Fibroblast of skin of scalp (primary cell): ENCODE data around the gene PARP11.
"Not testable (repeated sequence)": the region's sequence is repeated elsewhere in the genome, so short reads cannot be mapped to it uniquely, and the experiment has no call there.

Experiments
- DNase-seq: peaks from one replicate; pipeline ENCODE4 v3.0.0-alpha.2; 2013

The PARP11 gene

GRCh38 chr12:3882896-3883564 is 9.8 kb upstream of the PARP11 start:
- DNase-seq: peak; percentile 26

GRCh38 chr12:3882406-3882805 is 9.2 kb upstream of the PARP11 start:
- no peak for DNase-seq

GRCh38 chr12:3881281-3881950 is 8.2 kb upstream of the PARP11 start:
- no peak for DNase-seq

GRCh38 chr12:3879846-3880245 is 6.6 kb upstream of the PARP11 start:
- DNase-seq: no peak

- DNase-seq: no peak
Observed at GRCh38 chr12:3871356-3871755, 1.8 kb downstream of the PARP11 start.

- no peak for DNase-seq
Observed at GRCh38 chr12:3869865-3870264, 3.3 kb downstream of the PARP11 start.

- no peak for DNase-seq
Observed at GRCh38 chr12:3869433-3869832, 3.8 kb downstream of the PARP11 start.

- no peak for DNase-seq
Observed at GRCh38 chr12:3863756-3864155, 9.4 kb downstream of the PARP11 start.

- no peak for DNase-seq
Observed at GRCh38 chr12:3842517-3842916, 30.7 kb downstream of the PARP11 start.

- DNase-seq: no peak
Observed at GRCh38 chr12:3841783-3842182, 31.4 kb downstream of the PARP11 start.

- DNase-seq: not testable (repeated sequence)
Observed at GRCh38 chr12:3840833-3841232, 32.4 kb downstream of the PARP11 start.

GRCh38 chr12:3839745-3840144 is 33.5 kb downstream of the PARP11 start:
- DNase-seq: not testable (repeated sequence)

GRCh38 chr12:3838701-3839548 is 34.3 kb downstream of the PARP11 start:
- not testable (repeated sequence) for DNase-seq

- no peak for DNase-seq
Observed at GRCh38 chr12:3838076-3838475, 35.1 kb downstream of the PARP11 start.

GRCh38 chr12:3837049-3837448 is 36.1 kb downstream of the PARP11 start:
- no peak for DNase-seq

GRCh38 chr12:3836641-3837040 is 36.6 kb downstream of the PARP11 start:
- peak; percentile 10 for DNase-seq

GRCh38 chr12:3835914-3836313 is 37.3 kb downstream of the PARP11 start:
- no peak for DNase-seq

- DNase-seq: no peak
Observed at GRCh38 chr12:3834774-3835173, 38.4 kb downstream of the PARP11 start.

GRCh38 chr12:3833670-3834310 is 39.4 kb downstream of the PARP11 start:
- DNase-seq: no peak

- no peak for DNase-seq
Observed at GRCh38 chr12:3832738-3833137, 40.5 kb downstream of the PARP11 start.

- DNase-seq: no peak
Observed at GRCh38 chr12:3828888-3829287, 44.3 kb downstream of the PARP11 start.

GRCh38 chr12:3827301-3828000 is 45.7 kb downstream of the PARP11 start:
- DNase-seq: no peak
